Measurements from ENCODE around the gene ZNF346. TPM values are rescaled to one million over a fixed set of nuclear protein-coding genes. Genes with fewer than 3 reads are reported as not detected.
"Not testable (repeated sequence)": the region's sequence is repeated elsewhere in the genome, so short reads cannot be mapped to it uniquely, and the experiment has no call there.

The ZNF346 gene
- total RNA-seq, 5 donors from 2014 or later (not counting 1 experiment from before 2014, with no cell fraction given): 22.8 to 25.7 (median 24.8) TPM

DNA sequence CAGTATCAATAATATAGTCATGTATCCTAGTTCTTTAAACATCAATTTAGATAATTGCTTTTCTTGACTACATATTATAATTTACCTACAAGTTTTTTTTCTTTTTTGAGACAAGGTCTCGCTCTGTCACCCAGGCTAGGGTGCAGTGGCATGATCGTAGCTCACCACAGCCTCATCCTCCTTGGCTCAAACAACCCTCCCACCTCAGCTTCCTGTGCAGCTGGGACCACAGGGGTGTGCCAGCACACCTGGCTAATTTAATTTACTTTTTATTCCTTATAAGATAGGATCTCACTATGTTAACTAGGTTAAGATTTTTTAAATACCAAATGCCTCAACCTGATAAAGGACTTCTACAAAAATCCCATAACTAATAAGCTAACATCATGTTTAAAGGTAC lies 37.0 kb upstream of the ZNF346 start:
- Mint-ChIP-seq H3K4me1 (peaks cover 39 to 43% (median 42%) of the 10 kb centered on the region in 3 donors), H3K9me3 (no peaks in the 10 kb centered on the region), H3K27me3 (no peaks in the 10 kb centered on the region), H3K36me3 (peaks cover 5% of the 10 kb centered on the region), H3K4me3 (peak overlapping the region in 1 of 3 donors; percentile 57), H3K27ac (peak overlapping the region; percentile 84 to 89)
- WGBS (ENCODE audit: insufficient coverage): 0% methylated on average over 2 of the region's 2 CpGs
- ChIA-PET CTCF (interaction anchor here in 1 of 2 donors (0.8 kb wide), 1 partner anchor 28 kb away, joined by 3 read pairs; no protein-coding TSS in a partner anchor), POLR2A (interaction anchor here in 1 of 2 donors (0.5 to 0.7 kb wide), 2 partner anchors 29 to 1487 kb away, joined by 3 to 4 read pairs; no protein-coding TSS in a partner anchor)
- Histone ChIP-seq H3K9me3 (no peaks in the 10 kb centered on the region), H3K4me3 (ENCODE audit: control insufficient read depth in 1 of 2, extremely low read depth in 1 of 2, low read length in 1 of 2) (no peak overlapping the region), H3K36me3 (ENCODE audit: control insufficient read depth in 2 of 2, extremely low read depth in 1 of 2, insufficient read depth in 1 of 2, low read length in 1 of 2) (peaks cover 0 to 18% of the 10 kb centered on the region in 2 donors), H3K27me3 (replicated peaks in 1 of 2; ENCODE audit: control insufficient read depth in 2 of 2, extremely low read depth in 1 of 2, insufficient read depth in 2 of 2, low read length in 1 of 2) (no peaks in the 10 kb centered on the region), H3K27ac (ENCODE audit: low read length) (peak overlapping the region; percentile 12), H3K4me1 (ENCODE audit: control insufficient read depth in 1 of 2, extremely low read depth in 1 of 2, insufficient read depth in 2 of 2, low read length in 2 of 2) (peaks cover 7 to 30% of the 10 kb centered on the region in 2 experiments)
- DNase-seq (peak; percentile 10 to 64 (median 44)), ATAC-seq (replicated peaks in 1 of 4) (peak; percentile 96 to 100 (median 100))

DNA sequence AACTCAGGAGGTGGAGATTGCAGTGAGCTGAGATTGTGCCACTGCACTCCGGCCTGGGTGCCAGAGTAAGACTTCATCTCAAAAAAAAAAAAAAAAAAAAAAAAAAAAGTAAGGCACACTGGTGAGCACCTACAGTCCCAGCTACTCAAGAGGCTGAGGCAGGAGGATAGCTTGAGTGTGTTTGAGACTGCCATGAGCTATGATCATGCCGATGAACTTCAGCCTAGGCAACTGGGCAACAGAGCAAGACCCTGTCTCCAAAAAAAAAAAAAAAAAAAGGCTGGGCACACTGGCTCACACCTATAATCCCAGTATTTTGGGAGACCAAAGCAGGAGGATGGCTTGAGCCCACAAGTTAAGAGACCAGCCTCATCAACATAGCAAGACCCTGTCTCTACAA lies 36.2 kb upstream of the ZNF346 start:
- POLR2A ChIA-PET: interaction anchor here (0.5 to 0.7 kb wide), 3 partner anchors 29 to 1488 kb away, joined by 3 to 4 read pairs (median 4); no protein-coding TSS in a partner anchor
- Histone ChIP-seq H3K4me3 (ENCODE audit: control insufficient read depth in 1 of 2, extremely low read depth in 1 of 2, low read length in 1 of 2) (no peak overlapping the region), H3K27ac (ENCODE audit: low read length) (no peak overlapping the region), H3K27me3 (replicated peaks in 1 of 2; ENCODE audit: control insufficient read depth in 2 of 2, extremely low read depth in 1 of 2, insufficient read depth in 2 of 2, low read length in 1 of 2) (no peaks in the 10 kb centered on the region), H3K4me1 (ENCODE audit: control insufficient read depth in 1 of 2, extremely low read depth in 1 of 2, insufficient read depth in 2 of 2, low read length in 2 of 2) (peaks cover 7 to 30% of the 10 kb centered on the region in 2 experiments), H3K36me3 (ENCODE audit: control insufficient read depth in 2 of 2, extremely low read depth in 1 of 2, insufficient read depth in 1 of 2, low read length in 1 of 2) (peaks cover 0 to 10% of the 10 kb centered on the region in 2 donors), H3K9me3 (no peaks in the 10 kb centered on the region)
- CTCF ChIA-PET: interaction anchor here (0.5 to 1.0 kb wide), 3 partner anchors 17 to 624 kb away, joined by 3 to 4 read pairs (median 3); no protein-coding TSS in a partner anchor
- WGBS (ENCODE audit: insufficient coverage): no CpG with 5 or more reads among the region's 2 CpGs
- H3K4me3 Mint-ChIP-seq: no peak overlapping the region
- no peak for ATAC-seq (replicated peaks in 1 of 4)
- peaks cover 39 to 46% (median 42%) of the 10 kb centered on the region in 3 donors for H3K4me1 Mint-ChIP-seq
- DNase-seq: no peak
- peak overlapping the region; percentile 59 to 89 for H3K27ac Mint-ChIP-seq
- H3K9me3 Mint-ChIP-seq: no peaks in the 10 kb centered on the region
- H3K27me3 Mint-ChIP-seq: no peaks in the 10 kb centered on the region
- H3K36me3 Mint-ChIP-seq: peaks cover 5% of the 10 kb centered on the region

DNA sequence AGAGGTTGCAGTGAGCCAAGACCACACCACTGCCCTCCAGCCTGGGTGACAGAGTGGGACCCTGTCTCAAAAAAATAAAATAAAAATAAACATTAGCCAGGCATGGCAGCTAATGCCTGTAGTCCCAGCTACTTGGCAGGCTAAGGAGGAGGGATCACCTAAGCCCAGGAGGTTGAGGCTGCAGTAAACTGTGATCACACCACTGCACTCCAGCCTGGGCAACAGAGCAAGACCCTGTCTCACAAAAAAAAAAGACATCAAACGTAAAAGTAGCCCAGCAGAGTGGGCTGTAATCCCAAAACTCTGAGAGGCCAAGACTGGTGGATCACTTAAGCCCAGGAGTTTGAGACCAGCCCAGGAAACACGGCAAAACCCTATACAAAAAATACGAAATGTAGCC lies 34.9 kb upstream of the ZNF346 start:
- H3K27ac Mint-ChIP-seq: no peak overlapping the region
- no peak for DNase-seq
- WGBS (ENCODE audit: insufficient coverage): 96% methylated on average over 3 of the region's 3 CpGs
- POLR2A ChIA-PET: no interaction called here
- H3K27me3 ChIP-seq (replicated peaks in 1 of 2; ENCODE audit: control insufficient read depth in 2 of 2, extremely low read depth in 1 of 2, insufficient read depth in 2 of 2, low read length in 1 of 2): no peaks in the 10 kb centered on the region
- peaks cover 40 to 45% (median 44%) of the 10 kb centered on the region in 3 donors for H3K4me1 Mint-ChIP-seq
- H3K4me1 ChIP-seq (ENCODE audit: control insufficient read depth in 1 of 2, extremely low read depth in 1 of 2, insufficient read depth in 2 of 2, low read length in 2 of 2): peaks cover 7 to 30% of the 10 kb centered on the region in 2 experiments
- no peaks in the 10 kb centered on the region for H3K9me3 ChIP-seq
- no peaks in the 10 kb centered on the region for H3K9me3 Mint-ChIP-seq
- H3K4me3 ChIP-seq (ENCODE audit: control insufficient read depth in 1 of 2, extremely low read depth in 1 of 2, low read length in 1 of 2): no peak overlapping the region
- CTCF ChIA-PET: no interaction called here
- no peak for ATAC-seq (replicated peaks in 1 of 4)
- H3K27ac ChIP-seq (ENCODE audit: low read length): no peak overlapping the region
- H3K36me3 Mint-ChIP-seq: no peaks in the 10 kb centered on the region
- H3K36me3 ChIP-seq (ENCODE audit: control insufficient read depth in 2 of 2, extremely low read depth in 1 of 2, insufficient read depth in 1 of 2, low read length in 1 of 2): no peaks in the 10 kb centered on the region
- no peaks in the 10 kb centered on the region for H3K27me3 Mint-ChIP-seq
- H3K4me3 Mint-ChIP-seq: no peak overlapping the region

DNA sequence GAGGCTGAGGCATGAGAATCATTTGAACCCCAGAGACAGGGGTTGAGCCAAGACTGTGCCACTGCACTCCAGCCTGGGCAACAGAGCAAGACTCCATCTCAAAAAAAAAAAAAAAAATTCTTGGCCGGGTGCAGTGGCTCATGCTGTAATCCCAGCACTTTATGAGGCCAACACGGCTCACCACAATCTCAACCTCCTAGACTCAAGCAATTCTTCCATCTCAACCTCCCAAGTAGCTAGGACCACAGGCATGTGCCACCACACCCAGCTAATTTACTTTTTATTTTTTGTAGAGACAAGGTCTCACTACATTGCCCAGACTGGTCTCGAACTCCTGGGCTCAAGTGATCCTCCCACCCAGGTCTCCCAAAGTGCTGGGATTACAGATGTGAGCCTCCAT lies 29.4 kb upstream of the ZNF346 start:
- H3K27ac ChIP-seq (ENCODE audit: low read length); H3K27me3 Mint-ChIP-seq; H3K27me3 ChIP-seq (replicated peaks in 1 of 2; ENCODE audit: control insufficient read depth in 2 of 2, extremely low read depth in 1 of 2, insufficient read depth in 2 of 2, low read length in 1 of 2); POLR2A ChIA-PET; H3K4me3 ChIP-seq (ENCODE audit: control insufficient read depth in 1 of 2, extremely low read depth in 1 of 2, low read length in 1 of 2); H3K4me3 Mint-ChIP-seq; CTCF ChIA-PET; H3K9me3 ChIP-seq; H3K9me3 Mint-ChIP-seq; H3K36me3 ChIP-seq (ENCODE audit: control insufficient read depth in 2 of 2, extremely low read depth in 1 of 2, insufficient read depth in 1 of 2, low read length in 1 of 2); ATAC-seq (replicated peaks in 1 of 4); H3K27ac Mint-ChIP-seq; DNase-seq; H3K4me1 ChIP-seq (ENCODE audit: control insufficient read depth in 1 of 2, extremely low read depth in 1 of 2, insufficient read depth in 2 of 2, low read length in 2 of 2): not testable (repeated sequence)
- whole genome bisulfite sequencing (ENCODE audit: insufficient coverage): 86% methylated on average over 3 of the region's 3 CpGs
- peaks cover 20% of the 10 kb centered on the region for H3K36me3 Mint-ChIP-seq
- H3K4me1 Mint-ChIP-seq: peaks cover 52 to 54% (median 54%) of the 10 kb centered on the region in 3 donors

DNA sequence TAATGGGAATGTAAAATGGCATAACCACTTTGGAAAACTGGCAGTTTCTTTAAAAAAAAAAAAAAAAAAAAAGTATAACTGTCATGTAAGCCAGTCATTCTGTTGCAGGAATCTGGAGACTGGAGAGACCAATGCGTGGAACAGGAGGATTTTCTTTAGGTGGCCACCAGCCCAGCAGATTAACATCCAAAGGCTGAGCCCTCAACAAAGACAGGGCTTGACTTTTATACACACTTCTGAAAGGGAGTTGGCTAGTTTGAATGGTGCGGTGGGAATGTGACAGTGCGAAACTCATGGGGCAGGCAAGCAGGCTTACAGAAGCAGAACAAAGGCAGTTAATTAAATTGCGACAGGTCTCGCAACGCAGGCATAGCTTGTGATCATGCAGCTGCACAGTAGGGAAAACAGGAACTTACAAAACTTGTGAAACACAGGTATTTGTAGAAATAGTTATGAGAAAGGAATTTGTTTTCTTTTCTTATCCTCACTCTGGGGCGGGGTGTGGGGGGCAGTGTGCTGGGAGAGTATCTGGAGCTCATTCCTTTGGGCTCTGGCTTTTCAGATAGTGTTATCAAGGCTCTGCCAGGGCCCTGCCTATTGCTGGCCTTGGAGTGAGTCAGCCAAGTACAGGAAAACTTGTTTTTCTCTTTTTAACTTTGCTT lies 27.9 kb upstream of the ZNF346 start:
- Mint-ChIP-seq H3K9me3 (peaks cover 3 to 8% (median 3%) of the 10 kb centered on the region in 3 donors), H3K36me3 (peaks cover 20% of the 10 kb centered on the region), H3K4me1 (peaks cover 41 to 52% (median 48%) of the 10 kb centered on the region in 3 donors), H3K4me3 (no peak overlapping the region), H3K27me3 (no peaks in the 10 kb centered on the region), H3K27ac (no peak overlapping the region)
- POLR2A ChIA-PET: no interaction called here
- Histone ChIP-seq H3K4me3 (ENCODE audit: control insufficient read depth in 1 of 2, extremely low read depth in 1 of 2, low read length in 1 of 2) (no peak overlapping the region), H3K4me1 (ENCODE audit: control insufficient read depth in 1 of 2, extremely low read depth in 1 of 2, insufficient read depth in 2 of 2, low read length in 2 of 2) (peaks cover 0 to 8% of the 10 kb centered on the region in 2 experiments), H3K36me3 (ENCODE audit: control insufficient read depth in 2 of 2, extremely low read depth in 1 of 2, insufficient read depth in 1 of 2, low read length in 1 of 2) (no peaks in the 10 kb centered on the region), H3K9me3 (no peaks in the 10 kb centered on the region), H3K27me3 (replicated peaks in 1 of 2; ENCODE audit: control insufficient read depth in 2 of 2, extremely low read depth in 1 of 2, insufficient read depth in 2 of 2, low read length in 1 of 2) (no peaks in the 10 kb centered on the region), H3K27ac (ENCODE audit: low read length) (no peak overlapping the region)
- 97% methylated on average over 6 of the region's 7 CpGs for WGBS (ENCODE audit: insufficient coverage)
- peak in 6 of 35 experiments; percentile 2 to 46 (median 7) for DNase-seq
- CTCF ChIA-PET: interaction anchor here in 1 of 2 donors (0.6 kb wide), 1 partner anchor 1271 kb away, joined by 4 read pairs; no protein-coding TSS in a partner anchor
- no peak for ATAC-seq (replicated peaks in 1 of 4)

DNA sequence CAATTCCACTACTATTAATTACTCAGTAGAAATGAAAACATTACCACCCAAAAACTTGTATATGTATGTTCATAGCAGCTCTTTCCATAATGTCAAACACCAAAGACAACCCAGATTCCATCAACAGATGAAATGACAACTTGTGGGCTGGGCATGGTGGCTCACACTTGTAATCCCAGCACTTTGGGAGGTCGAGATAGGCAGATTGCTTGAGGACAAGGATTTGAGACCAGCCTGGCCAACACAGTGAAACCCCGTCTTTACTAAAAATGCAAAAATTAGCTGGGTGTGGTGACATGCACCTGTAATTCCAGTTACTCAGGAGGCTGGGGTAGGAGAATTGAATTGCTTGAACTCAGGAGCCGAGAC lies 27.4 kb upstream of the ZNF346 start:
- peaks cover 0 to 8% of the 10 kb centered on the region in 2 experiments for H3K4me1 ChIP-seq (ENCODE audit: control insufficient read depth in 1 of 2, extremely low read depth in 1 of 2, insufficient read depth in 2 of 2, low read length in 2 of 2)
- CTCF ChIA-PET: interaction anchor here in 1 of 2 donors (0.6 kb wide), 1 partner anchor 1272 kb away, joined by 4 read pairs; no protein-coding TSS in a partner anchor

More for the DNA sequence above, 27.4 kb upstream of the ZNF346 start:
- WGBS (ENCODE audit: insufficient coverage): 100% methylated on average over 2 of the region's 3 CpGs
- Mint-ChIP-seq H3K4me1 (peaks cover 43 to 52% (median 47%) of the 10 kb centered on the region in 3 donors), H3K27me3 (no peaks in the 10 kb centered on the region), H3K4me3 (no peak overlapping the region), H3K9me3 (peaks cover 3 to 8% (median 3%) of the 10 kb centered on the region in 3 donors), H3K27ac (no peak overlapping the region), H3K36me3 (peaks cover 20% of the 10 kb centered on the region)
- Histone ChIP-seq H3K27me3 (replicated peaks in 1 of 2; ENCODE audit: control insufficient read depth in 2 of 2, extremely low read depth in 1 of 2, insufficient read depth in 2 of 2, low read length in 1 of 2) (no peaks in the 10 kb centered on the region), H3K36me3 (ENCODE audit: control insufficient read depth in 2 of 2, extremely low read depth in 1 of 2, insufficient read depth in 1 of 2, low read length in 1 of 2) (no peaks in the 10 kb centered on the region), H3K9me3 (no peaks in the 10 kb centered on the region), H3K4me3 (ENCODE audit: control insufficient read depth in 1 of 2, extremely low read depth in 1 of 2, low read length in 1 of 2) (no peak overlapping the region), H3K27ac (ENCODE audit: low read length) (no peak overlapping the region)
- DNase-seq (no peak), ATAC-seq (replicated peaks in 1 of 4) (no peak)
- POLR2A ChIA-PET: no interaction called here

Data from T-cell (primary cell).